ENCODE data around the gene SLC17A5.

Gene SLC17A5

DNA sequence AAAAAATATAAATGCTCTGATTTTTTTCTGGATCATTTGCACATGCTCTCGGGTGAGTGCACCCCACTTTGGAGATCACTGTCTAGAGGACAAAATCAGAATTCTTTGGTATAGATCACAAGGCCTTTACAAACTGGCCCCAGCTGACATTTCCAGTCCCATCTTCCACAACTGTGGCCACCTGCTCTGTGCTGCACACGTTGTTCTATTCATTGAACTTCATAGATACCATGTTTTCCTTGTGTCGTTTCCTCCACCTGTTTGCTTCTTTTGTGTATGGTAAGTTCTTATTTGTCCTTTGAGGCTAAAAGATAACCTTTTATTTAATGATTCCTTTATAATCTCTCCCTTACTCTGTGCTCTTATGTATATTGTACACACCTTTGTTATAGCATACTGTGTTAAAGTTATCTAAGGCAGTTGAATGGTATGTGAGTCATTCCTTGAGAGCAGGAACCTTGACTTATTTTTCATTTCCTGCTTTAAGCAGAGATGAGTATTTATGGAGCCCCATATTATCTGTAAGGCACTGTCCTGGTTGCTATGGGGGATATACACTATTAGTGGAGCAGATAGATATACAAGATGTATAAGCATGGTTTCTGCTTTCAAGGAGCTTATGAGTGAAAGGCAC is 12.0 kb upstream of the SLC17A5 start:
- no peak overlapping the region for H3K4me3 ChIP-seq (ENCODE audit: low read length)
- TF ChIP-seq, protein P1, sequence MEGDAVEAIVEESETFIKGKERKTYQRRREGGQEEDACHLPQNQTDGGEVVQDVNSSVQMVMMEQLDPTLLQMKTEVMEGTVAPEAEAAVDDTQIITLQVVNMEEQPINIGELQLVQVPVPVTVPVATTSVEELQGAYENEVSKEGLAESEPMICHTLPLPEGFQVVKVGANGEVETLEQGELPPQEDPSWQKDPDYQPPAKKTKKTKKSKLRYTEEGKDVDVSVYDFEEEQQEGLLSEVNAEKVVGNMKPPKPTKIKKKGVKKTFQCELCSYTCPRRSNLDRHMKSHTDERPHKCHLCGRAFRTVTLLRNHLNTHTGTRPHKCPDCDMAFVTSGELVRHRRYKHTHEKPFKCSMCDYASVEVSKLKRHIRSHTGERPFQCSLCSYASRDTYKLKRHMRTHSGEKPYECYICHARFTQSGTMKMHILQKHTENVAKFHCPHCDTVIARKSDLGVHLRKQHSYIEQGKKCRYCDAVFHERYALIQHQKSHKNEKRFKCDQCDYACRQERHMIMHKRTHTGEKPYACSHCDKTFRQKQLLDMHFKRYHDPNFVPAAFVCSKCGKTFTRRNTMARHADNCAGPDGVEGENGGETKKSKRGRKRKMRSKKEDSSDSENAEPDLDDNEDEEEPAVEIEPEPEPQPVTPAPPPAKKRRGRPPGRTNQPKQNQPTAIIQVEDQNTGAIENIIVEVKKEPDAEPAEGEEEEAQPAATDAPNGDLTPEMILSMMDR (IDR thresholded peaks at IDR 0.05; ENCODE audit: insufficient read depth, low read depth, low read length, missing control alignments), result no peak
- peak; percentile 52 for DNase-seq (ENCODE audit: low read depth)

DNA sequence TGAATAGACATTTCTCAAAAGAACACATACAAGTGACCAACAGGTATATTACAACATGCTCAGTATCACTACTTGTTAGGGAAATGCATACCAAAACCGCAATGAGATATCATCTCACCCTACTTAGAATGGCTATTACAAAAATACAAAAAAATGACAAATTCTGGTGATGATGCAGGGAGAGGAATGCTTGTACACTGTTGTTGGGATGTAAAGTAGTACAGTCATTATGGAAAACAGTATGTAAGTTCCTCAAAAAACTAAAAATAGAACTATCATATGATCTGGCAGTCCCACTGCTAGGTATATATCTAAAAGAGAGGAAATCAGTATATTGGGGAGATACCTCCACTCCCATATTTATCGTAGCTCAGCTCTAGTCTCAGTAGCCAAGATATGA is 10.9 kb upstream of the SLC17A5 start:
- DNase-seq (ENCODE audit: low read depth), result no peak
- TF ChIP-seq, protein P1 (IDR thresholded peaks at IDR 0.05; ENCODE audit: insufficient read depth, low read depth, low read length, missing control alignments), result no peak
- H3K4me3 ChIP-seq (ENCODE audit: low read length), result no peak overlapping the region

DNA sequence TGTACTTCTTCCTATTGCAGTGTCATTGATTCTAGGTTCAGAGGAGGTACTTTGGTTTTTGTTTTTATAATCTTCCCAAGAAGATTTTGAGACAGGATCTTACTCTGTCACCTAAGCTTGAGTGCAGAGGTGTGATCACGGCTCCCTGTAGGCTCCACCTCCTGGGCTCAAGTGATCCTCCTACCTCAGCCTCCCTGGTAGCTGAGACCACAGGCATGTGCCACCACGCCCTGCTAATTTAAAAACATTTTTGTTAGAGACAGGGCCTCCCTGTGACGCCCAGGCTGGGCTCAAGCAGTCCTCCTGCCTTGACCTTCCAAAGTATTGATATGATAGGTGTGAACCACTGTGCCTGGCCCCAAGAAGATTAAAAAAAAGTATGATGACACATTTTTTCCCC is 3.4 kb upstream of the SLC17A5 start:
- no peak overlapping the region for H3K4me3 ChIP-seq (ENCODE audit: low read length)
- TF ChIP-seq, protein P1 (IDR thresholded peaks at IDR 0.05; ENCODE audit: insufficient read depth, low read depth, low read length, missing control alignments), result no peak
- DNase-seq (ENCODE audit: low read depth), result no peak

- TF ChIP-seq, protein P1 (IDR thresholded peaks at IDR 0.05; ENCODE audit: insufficient read depth, low read depth, low read length, missing control alignments), result no peak
- no peak for DNase-seq (ENCODE audit: low read depth)
- H3K4me3 ChIP-seq (ENCODE audit: low read length), result no peak overlapping the region
Observed at GRCh38 chr6:73656531-73657145, 2.8 kb upstream of the SLC17A5 start.

GRCh38 chr6:73655341-73655917 is 1.6 kb upstream of the SLC17A5 start:
- DNase-seq (ENCODE audit: low read depth), result no peak
- TF ChIP-seq, protein P1 (IDR thresholded peaks at IDR 0.05; ENCODE audit: insufficient read depth, low read depth, low read length, missing control alignments), result no peak
- no peak overlapping the region for H3K4me3 ChIP-seq (ENCODE audit: low read length)

- TF ChIP-seq, protein P1 (IDR thresholded peaks at IDR 0.05; ENCODE audit: insufficient read depth, low read depth, low read length, missing control alignments), result peak; percentile 49
- peak; percentile 68 for DNase-seq (ENCODE audit: low read depth)
- peak overlapping the region; percentile 74 for H3K4me3 ChIP-seq (ENCODE audit: low read length)
Observed at GRCh38 chr6:73652637-73653570, 888 bp downstream of the SLC17A5 start.
